Measurements from ENCODE around the gene MKRN2OS.

Gene MKRN2OS

GRCh38 chr3:12541625-12542024 lies 3.7 kb downstream of the MKRN2OS start:
- Histone ChIP-seq H3K4me3 (no peak overlapping the region), H3K27ac (no peak overlapping the region)
- DNase-seq (ENCODE audit: low spot score) = no peak
- no peak for TF ChIP-seq CTCF (IDR thresholded peaks at IDR 0.05)

- Histone ChIP-seq H3K27ac (no peak overlapping the region), H3K4me3 (no peak overlapping the region)
- DNase-seq (ENCODE audit: low spot score) = no peak
- TF ChIP-seq CTCF (IDR thresholded peaks at IDR 0.05) = no peak
Observed at GRCh38 chr3:12536423-12536822, 8.9 kb downstream of the MKRN2OS start.

- DNase-seq (ENCODE audit: low spot score) = no peak
- no peak for TF ChIP-seq CTCF (IDR thresholded peaks at IDR 0.05)
- H3K27ac ChIP-seq = no peak overlapping the region
- no peak overlapping the region for H3K4me3 ChIP-seq
Observed at GRCh38 chr3:12532182-12532581, 13.1 kb downstream of the MKRN2OS start.

GRCh38 chr3:12527757-12528143 lies 17.5 kb downstream of the MKRN2OS start:
- TF ChIP-seq CTCF (IDR thresholded peaks at IDR 0.05) = no peak
- DNase-seq (ENCODE audit: low spot score) = no peak
- Histone ChIP-seq H3K27ac (no peak overlapping the region), H3K4me3 (no peak overlapping the region)

- Histone ChIP-seq H3K27ac (no peak overlapping the region), H3K4me3 (no peak overlapping the region)
- no peak for DNase-seq (ENCODE audit: low spot score)
- no peak for TF ChIP-seq CTCF (IDR thresholded peaks at IDR 0.05)
Observed at GRCh38 chr3:12522721-12523120, 22.6 kb downstream of the MKRN2OS start.

GRCh38 chr3:12521010-12521409 lies 24.3 kb downstream of the MKRN2OS start:
- DNase-seq (ENCODE audit: low spot score) = no peak
- TF ChIP-seq CTCF (IDR thresholded peaks at IDR 0.05) = no peak
- Histone ChIP-seq H3K4me3 (no peak overlapping the region), H3K27ac (no peak overlapping the region)

- no peak overlapping the region for H3K27ac ChIP-seq
- no peak for TF ChIP-seq CTCF (IDR thresholded peaks at IDR 0.05)
- no peak overlapping the region for H3K4me3 ChIP-seq
Observed at GRCh38 chr3:12518261-12519028, 26.9 kb downstream of the MKRN2OS start.

More at GRCh38 chr3:12518261-12519028, 26.9 kb downstream of the MKRN2OS start:
- no peak for DNase-seq (ENCODE audit: low spot score)

Measured in coronary artery (tissue), 2 donors.